NCI-H2029 (cell line): ENCODE data around the gene UTF1.

Experiments used
- DNase-seq: peaks from one replicate; lab custom pipeline; 2025; lab: John Stamatoyannopoulos, UW

Gene UTF1, protein sequence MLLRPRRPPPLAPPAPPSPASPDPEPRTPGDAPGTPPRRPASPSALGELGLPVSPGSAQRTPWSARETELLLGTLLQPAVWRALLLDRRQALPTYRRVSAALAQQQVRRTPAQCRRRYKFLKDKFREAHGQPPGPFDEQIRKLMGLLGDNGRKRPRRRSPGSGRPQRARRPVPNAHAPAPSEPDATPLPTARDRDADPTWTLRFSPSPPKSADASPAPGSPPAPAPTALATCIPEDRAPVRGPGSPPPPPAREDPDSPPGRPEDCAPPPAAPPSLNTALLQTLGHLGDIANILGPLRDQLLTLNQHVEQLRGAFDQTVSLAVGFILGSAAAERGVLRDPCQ

DNA sequence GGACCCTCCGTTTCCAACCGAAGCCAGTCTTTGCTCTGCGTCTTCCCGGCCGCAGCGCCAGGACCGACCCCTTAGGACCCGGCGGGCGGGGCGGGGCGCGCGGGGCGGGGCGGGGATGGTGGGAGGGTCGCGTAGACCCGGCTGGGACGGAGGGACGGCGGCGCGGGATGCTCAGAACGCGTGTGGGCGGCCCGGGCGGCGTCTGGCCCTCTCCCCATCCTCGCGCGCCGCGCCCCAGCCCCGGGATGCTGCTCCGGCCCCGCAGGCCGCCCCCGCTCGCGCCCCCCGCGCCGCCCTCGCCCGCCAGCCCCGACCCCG is at the start of gene UTF1:
TSS of gene UTF1 (plus strand) at position 174 of the 318 bp plus-strand sequence. CDS start at position 246, 72 bp downstream.
- no peak for DNase-seq

DNA sequence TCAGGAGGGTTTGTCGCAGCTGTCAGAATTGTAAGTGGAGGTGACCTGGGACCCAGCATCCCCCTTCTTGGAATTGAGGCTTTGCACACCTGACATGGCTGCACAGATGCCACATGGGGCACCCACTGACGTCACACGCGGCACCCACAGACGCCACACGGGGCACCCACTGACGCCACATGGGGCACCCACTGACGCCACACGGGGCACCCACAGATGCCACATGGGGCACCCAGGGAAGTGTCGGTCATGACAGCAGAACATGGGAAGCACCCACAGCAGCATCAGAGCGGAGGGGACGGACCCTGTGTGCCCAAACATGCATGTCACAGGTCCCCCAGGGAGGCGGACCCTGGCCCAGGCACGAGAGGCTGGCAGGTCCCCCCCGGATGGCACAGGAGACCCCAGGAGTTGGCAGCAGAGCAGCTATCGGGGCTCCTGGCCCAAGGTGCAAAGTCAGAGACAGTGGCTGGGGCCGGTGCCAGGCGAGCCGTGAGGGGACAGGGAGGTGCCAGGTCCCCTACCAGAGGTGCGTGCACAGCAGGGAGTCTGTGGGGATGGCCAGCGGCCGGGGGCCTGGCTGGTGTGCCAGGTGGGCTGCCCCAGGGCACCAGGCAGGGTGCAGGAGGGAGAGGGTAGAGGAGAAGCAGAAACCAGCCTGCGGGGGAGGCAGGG is 48.9 kb upstream of the UTF1 start:
- no peak for DNase-seq

DNA sequence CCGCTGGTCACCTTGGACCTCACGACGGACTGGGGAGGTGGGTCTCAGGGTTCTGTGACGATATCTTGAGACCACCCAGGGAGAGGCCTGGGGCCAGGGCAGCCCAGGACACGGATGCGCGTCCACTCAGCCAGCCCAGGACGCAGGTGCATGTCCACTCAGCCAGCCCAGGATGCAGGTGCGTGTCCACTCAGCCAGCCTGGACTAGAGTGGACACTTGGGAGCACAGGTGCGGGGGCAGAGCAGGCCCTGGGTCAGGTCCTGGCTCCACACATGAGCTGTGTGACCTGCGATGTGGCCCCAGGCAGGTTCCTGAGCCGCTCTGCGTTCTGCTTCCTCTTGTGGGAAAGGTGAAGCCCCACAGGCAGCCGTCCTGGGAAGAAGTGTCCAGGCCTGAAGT is 47.8 kb upstream of the UTF1 start:
- DNase-seq, result no peak

DNA sequence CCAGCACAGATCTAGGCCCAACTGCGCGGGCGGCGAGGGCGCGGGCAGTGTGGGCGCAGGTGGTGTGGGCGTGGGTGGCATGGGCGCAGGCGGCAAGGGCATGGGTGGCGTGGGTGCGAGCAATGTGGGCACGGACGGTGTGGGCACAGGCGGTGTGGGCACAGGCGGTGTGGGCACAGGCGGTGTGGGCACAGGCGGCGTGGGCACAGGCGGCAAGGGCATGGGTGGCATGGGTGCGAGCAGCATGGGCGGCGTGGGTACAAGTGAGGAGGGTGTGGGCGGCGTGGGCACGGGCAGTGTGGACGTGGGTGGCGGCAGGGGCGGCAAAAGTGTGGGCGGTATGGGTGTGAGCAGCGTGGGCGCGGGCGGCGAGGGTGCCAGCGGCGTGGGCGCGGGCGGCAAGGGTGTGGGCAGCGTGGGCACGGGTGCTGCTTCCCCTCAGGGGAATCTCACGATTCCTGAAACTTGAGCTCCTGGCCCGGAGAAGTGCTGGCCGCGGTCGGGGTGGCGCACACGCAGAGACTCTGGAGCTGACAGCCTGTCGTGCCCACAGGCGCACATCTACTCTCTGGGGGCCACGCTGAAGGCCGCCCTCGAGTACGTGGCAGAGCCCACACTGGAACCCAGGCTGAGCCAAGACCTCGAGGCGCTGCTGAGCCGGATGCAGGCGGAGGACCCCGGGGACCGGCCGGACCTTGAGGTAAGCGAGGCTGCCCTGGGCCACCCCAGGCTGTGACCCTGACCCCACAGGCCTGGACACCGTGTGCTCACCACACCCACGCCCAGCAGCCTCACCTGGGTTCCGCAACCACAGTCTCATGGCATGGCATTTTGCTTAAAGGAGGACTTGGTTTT is 47.0 kb upstream of the UTF1 start:
- no peak for DNase-seq

DNA sequence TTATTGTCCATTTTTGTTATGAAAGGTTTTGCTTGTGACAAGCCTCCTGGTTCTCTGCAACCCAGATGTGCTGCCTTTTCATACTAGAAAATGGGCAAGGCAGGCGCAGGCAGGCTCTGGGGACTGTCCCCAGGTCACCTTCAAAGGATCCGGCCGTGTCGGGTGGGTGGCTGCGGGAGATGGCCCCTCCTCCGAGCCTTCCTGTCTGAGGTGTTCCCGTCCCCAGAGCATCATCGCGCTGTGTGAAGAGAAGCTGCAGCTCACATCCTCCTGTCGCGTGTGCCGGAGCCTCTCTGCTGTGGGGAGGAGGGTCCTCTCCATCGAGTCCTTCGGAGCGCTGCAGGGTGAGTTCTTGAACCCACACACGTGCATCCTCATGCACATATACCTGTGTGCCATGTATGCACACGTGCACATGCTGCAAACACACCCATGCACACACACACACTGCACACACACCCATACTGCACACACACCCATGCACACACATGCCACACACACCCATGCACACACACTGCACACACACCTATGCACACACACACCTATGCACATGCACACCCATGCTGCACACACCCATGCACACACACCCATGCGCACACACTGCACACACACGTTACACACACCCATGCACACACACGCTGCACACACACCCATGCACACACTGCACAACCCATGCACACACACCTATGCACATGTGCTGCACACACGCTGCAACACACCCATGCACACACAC is 46.2 kb upstream of the UTF1 start:
- no peak for DNase-seq

DNA sequence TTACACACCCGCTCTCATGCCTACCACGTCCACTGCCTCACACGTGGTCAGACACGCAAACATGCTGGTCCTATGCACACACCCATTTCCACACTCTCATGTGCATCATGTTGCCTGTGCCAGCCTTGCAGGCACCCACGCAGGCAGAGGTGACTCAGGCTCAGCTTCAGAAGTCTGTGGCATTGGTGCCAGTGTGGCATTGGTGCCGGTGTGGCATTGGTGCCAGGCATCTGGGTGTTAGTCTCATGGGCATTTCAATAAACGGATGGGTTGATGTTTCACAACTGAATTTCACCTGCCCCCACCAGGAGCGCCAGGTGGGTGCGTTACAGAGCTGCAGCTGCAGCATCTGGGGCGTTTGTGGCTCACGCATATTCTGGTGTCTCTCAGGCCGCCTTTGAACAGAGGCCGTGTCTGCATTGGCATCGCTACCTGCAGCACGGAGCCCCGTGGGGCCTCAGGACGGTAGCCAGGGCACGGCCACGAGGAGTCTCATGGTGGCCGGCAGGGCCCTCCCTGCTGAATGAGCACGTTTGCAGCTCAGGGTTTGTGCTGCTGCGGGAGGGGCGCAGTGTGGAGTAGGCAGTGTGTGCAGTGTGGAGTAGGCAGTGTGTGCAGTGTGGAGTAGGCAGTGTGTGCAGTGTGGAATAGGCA is 45.3 kb upstream of the UTF1 start:
- DNase-seq, result no peak

DNA sequence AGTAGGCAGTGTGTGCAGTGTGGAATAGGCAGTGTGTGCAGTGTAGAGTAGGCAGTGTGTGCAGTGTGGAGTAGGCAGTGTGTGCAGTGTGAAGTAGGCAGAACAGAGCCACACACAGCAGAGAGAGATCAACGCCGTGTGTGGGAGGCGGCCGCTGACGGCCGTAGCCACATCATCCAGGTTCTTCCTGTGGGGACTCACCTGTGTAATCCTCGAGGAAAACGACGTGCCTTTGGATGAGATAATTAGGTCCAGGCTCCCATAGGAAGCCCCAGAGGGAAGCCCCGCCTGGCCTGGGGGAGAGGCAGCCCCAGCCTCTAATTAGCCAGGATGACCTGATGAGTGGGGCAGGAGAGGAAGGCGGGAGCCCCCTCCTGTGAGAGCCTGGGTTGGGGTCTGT is 44.6 kb upstream of the UTF1 start:
- no peak for DNase-seq

DNA sequence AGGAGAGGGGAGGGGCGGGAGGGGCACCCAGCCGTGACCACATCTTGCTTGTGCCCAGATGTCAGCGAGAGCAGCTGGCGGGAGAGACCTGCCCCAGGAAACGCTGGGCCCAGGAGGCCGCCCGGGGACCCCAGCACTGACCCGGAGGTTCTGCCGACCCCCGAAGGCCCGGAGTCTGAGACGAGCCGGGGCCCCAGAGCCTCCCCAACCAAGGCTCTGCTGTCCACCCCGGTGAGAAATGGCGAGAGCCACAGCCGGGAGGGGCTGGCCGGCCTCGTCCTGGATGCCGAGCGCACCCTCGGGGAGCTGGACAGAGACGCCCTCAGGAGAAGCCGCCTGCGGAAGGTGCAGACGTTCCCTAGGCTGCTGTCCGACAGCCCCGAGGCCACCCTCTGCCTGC is 44.1 kb upstream of the UTF1 start:
- DNase-seq, result no peak

DNA sequence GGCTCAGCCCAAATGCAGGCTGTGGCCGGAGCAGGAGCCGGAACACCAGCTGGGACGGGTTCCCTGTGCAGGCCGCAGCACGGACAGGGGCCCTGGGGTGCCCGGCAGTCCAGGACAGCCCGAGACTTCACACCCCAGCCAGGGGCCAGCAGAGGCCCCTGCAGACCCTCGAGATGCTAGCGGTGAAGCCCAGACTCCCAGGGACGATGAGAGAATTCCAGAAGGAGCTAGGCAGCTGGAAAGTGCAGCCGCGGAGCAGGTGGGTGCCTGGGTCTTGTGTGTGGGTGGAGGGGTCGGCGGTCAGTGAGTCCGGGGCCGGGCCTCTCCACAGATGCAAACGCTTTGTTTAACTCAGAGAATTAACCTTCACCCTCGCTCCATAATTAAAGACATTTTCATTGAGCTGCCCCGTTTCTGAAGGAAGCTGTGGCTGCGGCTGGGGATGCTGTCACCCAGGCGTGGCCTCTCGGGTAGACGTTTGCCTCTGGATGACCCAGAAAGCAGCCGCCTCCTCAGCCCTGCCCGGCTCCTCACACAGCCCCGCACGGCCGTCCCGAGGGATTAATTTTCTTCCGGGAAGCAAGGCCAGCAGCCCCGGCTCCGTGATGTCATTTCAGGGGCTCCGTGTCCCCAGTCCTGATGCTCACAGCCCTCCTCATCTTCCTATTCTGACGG is 43.5 kb upstream of the UTF1 start:
- DNase-seq, result no peak

DNA sequence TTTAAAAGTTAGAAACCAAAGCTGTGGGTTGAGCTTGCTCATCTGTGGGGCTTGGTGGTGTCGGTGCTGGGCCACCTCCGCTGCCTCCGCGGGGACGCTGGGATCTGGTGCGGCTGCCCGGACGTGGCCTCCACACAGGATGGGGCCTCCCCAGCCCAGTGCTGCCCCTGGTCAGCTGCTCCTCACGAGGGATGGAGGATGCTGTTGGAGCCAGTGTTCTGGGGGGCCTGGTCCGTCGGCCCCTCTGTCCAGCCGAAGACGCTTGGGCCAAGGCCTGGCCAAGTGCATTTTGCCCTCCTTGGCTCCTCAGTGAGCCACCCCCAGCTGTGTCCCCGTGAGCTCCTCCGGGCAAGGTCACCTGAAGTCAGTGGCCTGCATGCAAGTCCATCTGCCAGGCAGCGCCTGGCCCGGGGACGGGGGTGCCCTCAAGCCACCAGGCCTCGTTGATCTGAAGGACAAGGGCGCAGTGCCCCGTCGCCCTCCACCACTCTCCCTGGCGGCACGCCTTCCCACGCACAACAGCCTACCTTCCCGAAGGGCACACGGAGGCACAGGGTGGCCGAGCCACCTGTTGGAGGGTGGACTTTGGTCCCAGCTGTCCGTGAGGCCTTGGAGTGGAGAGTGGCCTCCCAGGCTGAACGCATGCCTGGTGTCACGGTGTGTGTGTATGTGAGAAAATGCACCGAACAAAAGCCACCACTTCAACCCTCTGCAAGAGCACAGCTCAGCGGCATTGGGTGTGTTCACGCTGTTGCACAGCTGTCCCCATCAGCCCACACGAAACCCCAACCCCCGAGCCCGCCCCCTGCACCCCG is 42.7 kb upstream of the UTF1 start:
- no peak for DNase-seq

DNA sequence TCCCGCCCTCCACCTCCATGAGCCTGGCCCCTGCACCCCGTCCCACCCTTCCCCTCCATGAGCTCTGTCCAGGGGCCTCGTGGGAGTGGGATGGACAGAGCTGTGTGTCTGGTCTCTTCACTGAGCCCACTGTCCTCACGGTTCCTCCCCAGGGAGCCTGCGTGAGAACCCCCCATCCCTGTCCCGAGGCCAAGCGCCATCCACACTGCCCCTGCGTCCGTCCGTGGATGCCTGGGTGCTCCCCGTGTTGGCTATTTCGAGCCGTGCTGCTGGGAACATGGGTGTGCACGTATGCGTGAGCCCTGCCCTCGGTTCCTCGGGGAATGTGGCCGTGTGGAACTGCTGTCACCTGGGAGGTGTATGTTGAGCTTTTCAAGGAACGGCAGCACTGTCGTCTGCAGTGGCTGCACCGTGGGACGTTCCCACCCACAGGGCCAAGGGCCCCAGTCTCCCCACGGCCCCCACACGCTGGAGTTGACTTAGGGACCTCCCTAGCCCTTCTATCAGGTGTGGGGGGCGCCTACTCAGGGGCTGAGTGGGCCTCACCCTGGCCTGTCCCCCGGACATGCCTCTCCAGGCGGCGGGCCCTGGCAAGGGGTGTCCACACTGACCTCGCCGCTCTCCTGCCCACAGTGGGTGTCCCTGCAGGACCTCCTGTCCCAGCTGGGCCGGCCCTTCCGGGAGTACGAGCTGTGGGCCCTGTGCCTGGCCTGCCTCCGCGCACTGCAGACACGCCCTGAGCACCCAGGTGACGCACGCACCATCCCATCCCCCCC is 41.9 kb upstream of the UTF1 start:
- no peak for DNase-seq

DNA sequence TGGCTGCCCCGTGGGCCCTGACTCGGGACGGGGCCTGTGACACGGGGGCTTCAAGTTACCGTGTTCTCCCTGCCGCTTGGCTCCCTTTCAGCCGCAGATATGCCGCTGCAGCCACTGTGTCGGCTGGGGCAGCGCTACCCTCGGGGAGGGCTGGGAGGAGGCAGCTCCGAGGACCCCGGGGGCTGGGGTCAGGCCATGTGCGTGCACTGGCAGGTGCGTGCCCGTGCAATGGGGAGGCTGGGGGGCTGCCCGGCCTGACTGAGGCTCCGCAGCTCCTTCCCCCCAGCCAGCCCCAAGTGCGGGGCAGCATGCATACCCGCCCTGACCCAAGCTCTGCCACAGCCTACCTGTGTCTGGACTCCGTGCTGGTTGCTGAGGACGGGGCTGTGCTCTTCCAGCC is 40.8 kb upstream of the UTF1 start:
- DNase-seq, result no peak

DNA sequence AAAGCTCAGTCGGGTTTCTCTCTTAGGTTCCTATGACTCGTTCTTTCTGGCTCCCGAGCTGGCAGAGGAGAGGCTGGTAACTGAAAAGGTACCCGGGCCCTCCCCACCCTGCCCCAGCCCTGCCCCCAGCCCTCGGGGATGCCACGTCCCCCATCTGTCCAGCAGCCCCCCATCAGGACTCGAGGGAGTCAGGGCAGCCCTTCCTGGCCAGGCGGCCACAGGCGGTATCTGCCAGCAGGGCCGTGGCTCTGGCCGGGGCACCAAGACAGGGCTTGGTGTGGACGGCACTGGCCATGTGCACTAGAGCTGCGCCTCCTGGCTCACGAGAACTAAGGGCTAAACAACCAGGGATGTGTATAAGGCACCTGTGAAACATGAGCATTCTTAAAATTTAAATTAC is 40.3 kb upstream of the UTF1 start:
- DNase-seq, result no peak

DNA sequence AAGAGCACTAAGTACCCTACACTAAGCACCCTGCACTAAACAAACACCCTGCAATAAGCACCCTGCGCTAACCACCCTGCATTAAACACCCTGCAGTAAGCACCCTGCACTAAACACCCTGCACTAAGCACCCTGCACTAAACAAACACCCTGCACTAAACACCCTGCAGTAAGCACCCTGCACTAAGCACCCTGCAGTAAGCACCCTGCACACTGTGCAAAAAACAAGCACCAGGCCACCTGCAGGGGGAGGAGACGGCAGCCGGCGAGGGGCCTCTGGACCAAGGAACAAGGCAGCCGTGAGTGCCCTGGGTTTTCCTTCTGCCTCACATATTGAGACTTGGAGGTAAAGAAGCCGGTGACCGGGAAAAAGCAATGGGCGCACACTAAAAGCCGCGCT is 39.8 kb upstream of the UTF1 start:
- no peak for DNase-seq

DNA sequence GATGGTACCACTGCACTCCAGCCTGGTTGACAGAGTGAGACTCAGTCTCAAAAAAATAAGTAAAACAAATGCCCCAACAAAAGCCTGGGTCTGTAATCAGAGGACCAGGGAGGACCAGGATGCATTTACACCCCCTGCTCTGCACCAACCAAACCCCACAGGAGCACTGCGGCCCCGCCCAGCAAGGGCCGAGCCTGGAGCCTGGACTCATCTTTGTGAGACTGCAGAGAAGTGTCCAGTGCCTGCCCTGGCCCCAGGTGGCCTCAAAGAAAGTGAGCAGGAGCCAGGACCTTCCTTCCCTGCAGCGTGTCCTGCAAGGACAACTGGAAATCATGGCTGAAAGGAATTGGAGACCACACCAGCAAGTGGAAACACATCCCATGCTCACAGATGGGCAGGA is 38.4 kb upstream of the UTF1 start:
- no peak for DNase-seq

DNA sequence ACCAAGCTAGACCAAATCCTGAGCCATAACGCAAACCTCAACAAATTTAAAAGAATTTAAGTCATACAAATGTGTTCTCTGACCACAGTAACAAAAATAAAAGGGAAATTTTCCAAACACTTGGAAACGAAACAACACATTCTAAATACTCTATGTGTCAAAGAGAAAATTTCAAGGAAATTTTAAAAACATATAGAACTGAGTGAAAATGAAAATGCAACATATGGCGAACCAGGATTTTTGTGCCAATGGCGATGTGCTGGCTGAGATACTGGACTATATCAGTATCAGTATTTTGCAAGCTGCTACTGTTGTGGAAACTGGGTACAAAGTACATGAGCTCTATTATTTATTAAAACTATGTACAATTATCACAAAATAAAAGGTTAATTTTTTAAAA is 35.9 kb upstream of the UTF1 start:
- DNase-seq, result no peak

DNA sequence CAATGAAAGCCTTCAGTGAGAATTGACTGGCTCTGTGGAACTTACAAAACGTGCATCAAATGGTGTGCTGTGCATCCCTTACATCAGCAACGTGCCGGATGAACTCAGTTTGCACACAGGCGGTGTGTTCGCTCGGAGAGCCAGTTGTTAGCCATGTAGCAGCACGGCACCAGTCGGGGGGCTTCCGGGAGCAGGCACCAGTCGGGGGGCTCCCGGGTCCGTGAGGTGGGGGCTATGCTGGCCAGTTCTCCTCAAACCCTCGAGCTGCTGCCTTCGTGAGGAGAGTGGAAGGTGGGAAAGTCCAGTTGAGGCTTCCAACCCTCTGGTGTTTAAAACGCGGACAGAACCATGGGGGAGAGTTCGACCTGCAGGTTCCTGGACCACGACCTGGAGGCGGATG is 34.9 kb upstream of the UTF1 start:
- no peak for DNase-seq

DNA sequence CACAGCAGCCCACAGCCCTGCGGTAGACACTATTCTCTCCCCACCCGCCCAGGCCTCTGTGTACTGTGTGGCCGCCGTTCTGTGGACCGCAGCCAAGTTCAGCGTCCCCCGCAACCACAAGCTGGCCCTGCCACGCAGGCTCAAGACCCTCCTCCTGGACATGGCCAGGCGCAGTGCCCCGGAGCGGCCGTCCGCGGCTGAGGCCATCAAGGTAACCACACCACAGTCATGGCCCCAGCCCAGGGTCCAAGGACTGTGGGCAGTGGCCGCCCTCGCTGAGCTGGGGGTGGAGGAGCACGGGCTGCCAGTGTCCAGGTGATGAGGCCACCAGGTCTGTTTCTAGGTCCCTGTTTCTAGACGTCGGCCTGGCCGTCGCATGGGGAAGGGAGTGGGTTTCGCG is 34.4 kb upstream of the UTF1 start:
- no peak for DNase-seq

DNA sequence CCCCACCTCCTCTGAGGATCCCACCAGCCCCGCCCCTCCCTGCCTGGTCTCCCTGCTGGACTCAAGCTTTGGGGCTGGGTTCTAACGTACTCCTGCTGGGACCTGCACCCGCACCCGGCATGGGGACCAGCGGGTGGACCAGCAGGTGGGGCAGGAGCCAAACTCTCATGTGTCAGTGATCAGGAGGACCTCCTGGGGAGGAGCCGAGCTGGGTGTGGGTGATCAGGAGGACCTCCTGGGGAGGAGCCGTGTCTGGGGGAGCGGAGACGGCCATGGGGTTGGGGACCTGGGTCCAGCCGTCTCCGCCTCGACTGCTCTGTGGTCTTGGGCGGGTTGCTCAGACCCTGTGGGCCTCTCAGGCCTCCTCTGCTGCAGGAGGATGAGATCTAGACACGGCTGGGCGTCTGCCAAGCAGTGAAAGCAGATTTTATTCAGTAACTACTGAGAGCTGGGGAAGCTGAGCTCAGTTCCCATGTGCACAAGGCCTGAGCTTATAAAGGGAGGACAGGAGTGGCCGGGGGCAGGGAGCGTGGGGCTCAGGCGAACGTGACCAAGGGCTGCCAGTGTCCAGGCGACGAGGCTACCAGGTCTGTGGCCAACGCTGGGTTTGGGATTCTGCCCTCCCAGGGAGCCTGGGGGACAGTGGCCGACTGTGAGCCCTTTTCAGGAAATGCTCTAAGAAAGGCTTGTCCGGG is 33.6 kb upstream of the UTF1 start:
- no peak for DNase-seq
